ENCODE measurements around the gene CA5B. TPM values are rescaled to one million over a fixed set of nuclear protein-coding genes. Genes with fewer than 3 reads are reported as not detected.
"Not testable (repeated sequence)": the region's sequence is repeated elsewhere in the genome, so short reads cannot be mapped to it uniquely, and the experiment has no call there.

Gene CA5B
- total RNA-seq, 1 donor from 2014 or later, result 13.5 TPM

DNA sequence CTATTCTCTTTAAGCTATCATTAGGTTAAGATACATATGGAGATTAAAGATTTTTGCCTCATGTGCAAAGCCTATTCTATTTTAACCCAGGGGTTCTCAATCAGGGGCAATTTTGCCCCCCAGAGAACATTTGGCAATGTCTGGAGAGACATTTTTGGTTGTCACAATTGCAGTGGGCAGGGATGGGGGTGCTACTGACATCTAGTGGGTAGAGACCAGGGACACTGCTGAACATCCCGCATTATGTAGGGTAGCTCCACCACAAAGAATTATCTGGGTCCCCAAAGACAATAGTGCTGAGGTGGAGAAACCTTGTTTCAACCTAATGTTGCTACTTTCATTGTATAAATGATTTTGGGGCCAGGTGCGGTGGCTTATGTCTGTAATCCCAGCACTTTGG lies 13.2 kb upstream of the CA5B start:
- TF ChIP-seq, protein P1, sequence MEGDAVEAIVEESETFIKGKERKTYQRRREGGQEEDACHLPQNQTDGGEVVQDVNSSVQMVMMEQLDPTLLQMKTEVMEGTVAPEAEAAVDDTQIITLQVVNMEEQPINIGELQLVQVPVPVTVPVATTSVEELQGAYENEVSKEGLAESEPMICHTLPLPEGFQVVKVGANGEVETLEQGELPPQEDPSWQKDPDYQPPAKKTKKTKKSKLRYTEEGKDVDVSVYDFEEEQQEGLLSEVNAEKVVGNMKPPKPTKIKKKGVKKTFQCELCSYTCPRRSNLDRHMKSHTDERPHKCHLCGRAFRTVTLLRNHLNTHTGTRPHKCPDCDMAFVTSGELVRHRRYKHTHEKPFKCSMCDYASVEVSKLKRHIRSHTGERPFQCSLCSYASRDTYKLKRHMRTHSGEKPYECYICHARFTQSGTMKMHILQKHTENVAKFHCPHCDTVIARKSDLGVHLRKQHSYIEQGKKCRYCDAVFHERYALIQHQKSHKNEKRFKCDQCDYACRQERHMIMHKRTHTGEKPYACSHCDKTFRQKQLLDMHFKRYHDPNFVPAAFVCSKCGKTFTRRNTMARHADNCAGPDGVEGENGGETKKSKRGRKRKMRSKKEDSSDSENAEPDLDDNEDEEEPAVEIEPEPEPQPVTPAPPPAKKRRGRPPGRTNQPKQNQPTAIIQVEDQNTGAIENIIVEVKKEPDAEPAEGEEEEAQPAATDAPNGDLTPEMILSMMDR (IDR thresholded peaks at IDR 0.05), result no peak
- Histone ChIP-seq H3K9me3 (peaks cover 0 to 5% of the 10 kb centered on the region in 2 donors), H3K4me3 (no peak overlapping the region), H3K4me1 (no peaks in the 10 kb centered on the region), H3K27me3 (no peaks in the 10 kb centered on the region), H3K27ac (no peak overlapping the region), H3K36me3 (no peaks in the 10 kb centered on the region)
- intact Hi-C loops (cut with DNase I), result no loop called here
- DNase-seq (ENCODE audit: low spot score in 2 of 2), result no peak

DNA sequence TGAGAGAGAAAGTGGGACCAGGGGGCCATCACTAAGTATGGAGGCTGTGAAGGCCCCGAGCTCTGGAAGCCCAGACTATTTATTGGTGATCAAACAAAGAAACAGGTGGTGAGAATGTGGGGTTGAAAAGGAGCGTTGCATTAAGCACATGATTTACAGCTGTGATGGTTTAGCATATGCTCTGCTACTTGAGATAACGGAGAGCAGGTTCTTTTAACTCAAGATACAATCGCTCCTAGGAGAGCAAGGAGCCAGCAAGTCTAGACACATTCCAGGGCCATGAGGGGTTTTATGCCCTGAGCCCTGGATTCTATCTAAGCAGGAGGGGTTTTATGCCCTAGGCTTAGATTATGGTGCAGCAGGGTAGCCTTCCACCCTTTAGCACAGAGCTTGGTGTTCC lies 6.7 kb upstream of the CA5B start:
- DNase-seq (ENCODE audit: low spot score in 2 of 2); intact Hi-C loops (cut with DNase I); H3K27me3 ChIP-seq; H3K4me1 ChIP-seq; H3K27ac ChIP-seq; H3K4me3 ChIP-seq; H3K36me3 ChIP-seq; H3K9me3 ChIP-seq: not testable (repeated sequence)

DNA sequence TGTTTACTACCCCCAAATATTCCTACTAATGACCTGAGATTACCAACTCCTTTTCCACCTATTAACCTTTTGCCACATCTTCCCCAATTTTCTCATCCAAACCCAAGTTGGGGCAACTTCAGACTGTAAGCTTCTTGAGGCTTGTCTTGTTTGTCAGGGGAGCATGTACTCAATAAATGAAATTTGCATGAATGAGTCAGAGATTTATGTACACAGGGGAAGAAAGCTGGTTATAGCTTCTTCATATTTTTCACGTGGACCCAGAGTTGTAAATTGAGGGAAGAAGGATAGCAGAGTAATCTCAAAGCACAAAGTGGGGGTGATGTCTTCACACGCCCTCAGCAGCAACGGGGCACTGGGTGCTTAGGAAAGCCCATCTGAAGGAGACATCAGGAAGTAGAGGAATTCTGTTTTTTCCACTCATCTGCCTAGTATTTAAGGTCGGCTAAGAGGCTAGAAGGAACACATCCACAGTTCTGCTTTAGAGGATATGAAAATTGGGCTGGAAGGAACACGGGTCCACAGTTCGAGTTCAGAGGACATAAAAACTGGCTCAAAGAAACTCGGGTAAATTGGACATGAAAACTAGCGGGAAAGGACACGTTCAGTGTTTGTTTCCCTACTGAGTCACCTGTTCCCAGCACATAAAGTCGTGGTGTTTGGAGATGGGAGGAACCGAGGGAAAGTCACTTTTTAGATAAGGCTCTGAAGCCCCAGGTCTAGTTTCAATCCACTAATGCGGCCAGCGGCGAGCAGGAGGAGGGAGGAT lies 696 bp upstream of the CA5B start:
- H3K27ac ChIP-seq, result peak overlapping the region; percentile 58 to 75
- intact Hi-C loops (cut with DNase I), result loop anchor here (5.0 kb wide), 1 partner anchor 980 kb away; the partner anchor contains the start of gene SYAP1
- H3K4me3 ChIP-seq, result peak overlapping the region; percentile 59 to 80
- no peaks in the 10 kb centered on the region for H3K9me3 ChIP-seq
- TF ChIP-seq, protein P1 (IDR thresholded peaks at IDR 0.05), result no peak
- no peaks in the 10 kb centered on the region for H3K27me3 ChIP-seq
- no peak for DNase-seq (ENCODE audit: low spot score in 2 of 2)
- H3K36me3 ChIP-seq, result no peaks in the 10 kb centered on the region
- peaks cover 0 to 3% of the 10 kb centered on the region in 2 donors for H3K4me1 ChIP-seq

DNA sequence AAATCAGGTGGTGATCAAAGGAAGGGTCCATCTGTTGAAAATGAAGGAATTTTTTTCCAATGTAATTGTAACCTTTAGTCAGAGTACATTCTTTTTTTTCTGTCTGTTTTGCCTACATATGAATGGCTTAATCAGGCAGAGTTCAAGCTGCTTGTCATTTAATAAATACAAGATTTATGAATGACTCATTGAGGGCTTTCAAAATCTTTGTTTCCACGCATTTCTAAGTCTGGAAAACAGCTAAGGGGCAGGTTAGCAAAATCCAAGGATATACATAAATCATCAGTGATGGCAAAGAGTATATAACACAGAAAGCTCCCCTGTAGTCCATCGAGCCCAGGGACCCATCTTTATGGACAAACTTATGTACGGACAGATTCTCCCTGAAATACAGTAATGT lies 1.8 kb downstream of the CA5B start:
- H3K9me3 ChIP-seq, result no peaks in the 10 kb centered on the region
- H3K4me1 ChIP-seq, result peaks cover 0 to 6% of the 10 kb centered on the region in 2 donors
- H3K36me3 ChIP-seq, result no peaks in the 10 kb centered on the region
- H3K4me3 ChIP-seq, result no peak overlapping the region
- no peak for DNase-seq (ENCODE audit: low spot score in 2 of 2)
- intact Hi-C loops (cut with DNase I), result loop anchor here (5.0 kb wide), 1 partner anchor 977 kb away; the partner anchor contains the start of gene SYAP1
- TF ChIP-seq, protein P1 (IDR thresholded peaks at IDR 0.05), result no peak
- no peaks in the 10 kb centered on the region for H3K27me3 ChIP-seq
- no peak overlapping the region for H3K27ac ChIP-seq

DNA sequence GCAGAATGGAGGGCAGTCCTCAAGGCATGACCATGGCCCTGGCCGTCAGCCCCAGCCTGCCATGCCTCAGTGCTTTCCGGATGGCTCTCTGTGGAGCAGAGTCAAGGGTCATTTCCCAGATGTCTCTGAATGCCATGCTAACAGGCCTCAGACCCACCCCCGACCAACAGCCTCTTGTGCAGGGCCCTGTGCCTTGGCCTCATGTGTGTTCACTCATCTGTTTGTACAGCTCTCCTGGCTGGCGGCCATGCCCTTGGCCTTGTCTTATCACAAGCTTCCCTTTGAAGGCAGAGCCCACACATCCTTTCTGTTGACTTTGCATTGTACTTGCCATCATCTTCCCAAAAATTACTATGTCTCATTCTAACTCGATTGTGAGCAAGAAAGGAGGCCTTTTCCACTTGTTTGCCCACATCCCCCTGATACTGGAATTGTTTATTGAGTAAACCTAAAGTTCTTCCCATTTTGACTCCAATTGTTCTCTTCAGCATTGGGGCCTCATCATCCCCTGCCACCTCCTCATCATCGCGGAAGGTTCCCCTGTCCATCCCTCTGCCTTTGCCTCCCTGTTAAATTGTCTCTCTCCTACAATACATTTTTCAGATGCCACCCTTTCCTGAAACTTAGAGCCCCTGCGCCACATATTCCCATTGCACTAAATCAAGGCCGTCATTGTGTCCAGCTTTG lies 6.3 kb downstream of the CA5B start:
- TF ChIP-seq, protein P1 (IDR thresholded peaks at IDR 0.05), result no peak
- no peak for DNase-seq (ENCODE audit: low spot score in 2 of 2)
- Histone ChIP-seq H3K4me1 (peaks cover 0 to 5% of the 10 kb centered on the region in 2 donors), H3K4me3 (no peak overlapping the region), H3K27me3 (no peaks in the 10 kb centered on the region), H3K36me3 (no peaks in the 10 kb centered on the region), H3K27ac (no peak overlapping the region), H3K9me3 (no peaks in the 10 kb centered on the region)
- intact Hi-C loops (cut with DNase I), result no loop called here

DNA sequence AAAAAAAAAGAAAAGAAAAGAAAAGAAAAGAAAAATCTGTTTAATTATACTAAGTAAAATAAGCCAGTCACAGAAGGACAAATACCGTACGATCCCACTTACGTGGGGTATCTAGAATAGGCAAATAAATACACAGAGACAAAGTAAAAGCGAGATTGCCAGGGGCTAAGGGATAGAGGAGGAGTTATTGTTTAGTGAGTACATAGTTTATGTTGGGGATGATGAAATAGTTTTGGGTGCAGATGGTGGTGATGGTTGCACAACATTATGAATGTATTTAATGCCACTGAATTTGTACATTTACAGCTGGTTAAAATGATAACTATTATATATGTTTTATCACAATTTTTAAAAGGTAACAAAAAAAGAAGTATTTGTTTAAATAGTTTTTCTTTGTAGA lies 7.1 kb downstream of the CA5B start:
- Histone ChIP-seq H3K4me3 (no peak overlapping the region), H3K4me1 (peaks cover 0 to 10% of the 10 kb centered on the region in 2 donors), H3K27ac (no peak overlapping the region), H3K36me3 (no peaks in the 10 kb centered on the region), H3K27me3 (no peaks in the 10 kb centered on the region), H3K9me3 (no peaks in the 10 kb centered on the region)
- TF ChIP-seq, protein P1 (IDR thresholded peaks at IDR 0.05), result no peak
- DNase-seq (ENCODE audit: low spot score in 2 of 2), result no peak
- intact Hi-C loops (cut with DNase I), result no loop called here

DNA sequence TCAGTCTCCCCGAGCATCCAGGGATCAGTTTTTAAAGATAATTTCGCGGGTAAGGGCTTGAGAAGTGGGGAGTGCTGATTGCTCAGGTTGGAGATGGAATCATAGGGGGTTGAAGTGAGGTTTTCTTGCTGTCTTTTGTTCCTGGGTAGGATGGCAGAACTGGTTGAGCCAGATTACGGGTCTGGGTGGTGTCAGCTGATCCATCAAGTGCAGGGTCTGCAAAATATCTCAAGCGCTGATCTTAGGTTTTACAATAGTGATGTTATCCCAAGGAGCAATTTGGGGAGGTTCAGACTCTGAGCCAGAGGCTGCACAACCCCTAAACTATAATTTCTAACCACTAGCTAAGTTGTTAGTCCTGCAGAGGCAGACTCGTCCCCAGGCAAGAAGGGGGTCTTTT lies 8.6 kb downstream of the CA5B start:
- H3K27me3 ChIP-seq; H3K36me3 ChIP-seq; H3K4me3 ChIP-seq; DNase-seq (ENCODE audit: low spot score in 2 of 2); intact Hi-C loops (cut with DNase I); H3K27ac ChIP-seq; H3K9me3 ChIP-seq: not testable (repeated sequence)
- H3K4me1 ChIP-seq, result peaks cover 0 to 19% of the 10 kb centered on the region in 2 donors
